GM12878 (cell line): ENCODE measurements around the gene C20orf202. TPM values are rescaled to one million over a fixed set of nuclear protein-coding genes. Genes with fewer than 3 reads are reported as not detected.

Experiments
- ATAC-seq: fragments of 200-7000 bp; cut with Tn5 transposase; 3 replicates; pipeline ENCODE4 v1.9.1; 2020; ENCODE audit warnings: mild to moderate bottlenecking, moderate library complexity
- BruUV-seq: library from RNA; stranded (reverse); fragments of 400-500 nt; replicated peaks from 2 replicates; lab custom pipeline; 2021; lab: Mats Ljungman, UMichigan
- CTCF ChIA-PET: fragments of 300-600 bp; sonication (Branson Sonifier 250); formaldehyde crosslinking; extraction: SDS; loops from one replicate; lab custom pipeline; 2021; ENCODE audit warnings: inconsistent platforms; lab: Yijun Ruan, JAX
- POLR2A ChIA-PET: fragments of 350-600 bp; formaldehyde crosslinking; extraction: SDS; loops from one replicate; lab custom pipeline; 2021; ENCODE audit warnings: inconsistent platforms; lab: Charles Lee
- RAD21 ChIA-PET: fragments of 300-600 bp; sonication (Branson Sonifier 250); formaldehyde crosslinking; loops from one replicate; lab custom pipeline; 2023; ENCODE audit warnings: antibody characterized with exemption; ENCODE audit not compliant: unreplicated experiment; lab: Charles Lee
- SMC1A ChIA-PET: fragments of 300-600 bp; sonication (Branson Sonifier 250); formaldehyde crosslinking; loops from one replicate; lab custom pipeline; 2023; ENCODE audit not compliant: unreplicated experiment, uncharacterized antibody; lab: Charles Lee
- DNase-seq: peaks from one replicate; pipeline ENCODE4 v3.0.0-alpha.2; 2011; ENCODE audit warnings: low read depth, low spot score
- FAIRE-seq: peaks from 3 replicates; lab custom pipeline; 2011; peaks lifted over from hg19 to GRCh38; lab: Jason Lieb, UNC
- H2AFZ ChIP-seq: 2 replicates; pipeline ENCODE4 v1.6.0; 2011; ENCODE audit warnings: low read depth, low read length, control low read depth; ENCODE audit not compliant: control insufficient read depth
- H3K27ac ChIP-seq: 2 replicates; pipeline ENCODE4 v1.5.1; 2011; ENCODE audit warnings: control low read depth; ENCODE audit not compliant: control insufficient read depth, insufficient read depth
- H3K27me3 ChIP-seq, 2 experiments: replicated peaks in 1 of 2; 2 replicates each; pipeline versions ENCODE4 v1.6.0 to v1.6.1; 2011; ENCODE audit warnings: low read length in 1 of 2; ENCODE audit not compliant: control insufficient read depth in 2 of 2, insufficient read depth in 2 of 2
- H3K36me3 ChIP-seq, 2 experiments: 2 replicates each; pipeline ENCODE4 v1.5.1; 2011; ENCODE audit warnings: low read length in 1 of 2; ENCODE audit not compliant: control insufficient read depth in 2 of 2, insufficient read depth in 2 of 2
- H3K4me1 ChIP-seq: 2 replicates; pipeline ENCODE4 v1.6.1; 2011; ENCODE audit warnings: mild to moderate bottlenecking, low read length, moderate library complexity, mixed read lengths; ENCODE audit not compliant: control insufficient read depth, insufficient read depth
- H3K4me2 ChIP-seq: 2 replicates; pipeline ENCODE4 v1.6.0; 2011; ENCODE audit warnings: control low read depth; ENCODE audit not compliant: control insufficient read depth, insufficient read depth
- H3K4me3 ChIP-seq: fragments of 200-600 bp; sonication (generic); 2 replicates; pipeline ENCODE4 v1.5.1; 2016
- H3K79me2 ChIP-seq: 2 replicates; pipeline ENCODE4 v1.6.0; 2011; ENCODE audit warnings: low read length; ENCODE audit not compliant: control insufficient read depth, insufficient read depth
- H3K9ac ChIP-seq: 2 replicates; pipeline ENCODE4 v1.8.0; 2011; ENCODE audit warnings: low read length, control low read depth, mixed read lengths; ENCODE audit not compliant: control insufficient read depth, insufficient read depth
- H3K9me3 ChIP-seq: replicated peaks from 3 replicates; pipeline ENCODE4 v1.5.1; 2011; ENCODE audit warnings: mild to moderate bottlenecking, low read length; ENCODE audit not compliant: control insufficient read depth, insufficient read depth
- H4K20me1 ChIP-seq: 2 replicates; pipeline ENCODE4 v1.6.0; 2011; ENCODE audit not compliant: control insufficient read depth, insufficient read depth
- BACH1 ChIP-seq: fragments of 450-650 bp; IDR thresholded peaks from 2 replicates; pipeline ENCODE4 v1.6.1; 2017; ENCODE audit warnings: mild to moderate bottlenecking, borderline replicate concordance
- DPF2 ChIP-seq: fragments of 450-650 bp; IDR thresholded peaks from 2 replicates; pipeline ENCODE4 v1.6.1; 2017; ENCODE audit warnings: mild to moderate bottlenecking
- E4F1 ChIP-seq: fragments of 450-650 bp; IDR thresholded peaks from 2 replicates; pipeline ENCODE4 v1.6.1; 2018; ENCODE audit warnings: borderline replicate concordance, mild to moderate bottlenecking; ENCODE audit not compliant: partially characterized antibody
- NKRF ChIP-seq: fragments of 450-650 bp; conservative IDR thresholded peaks from 2 replicates; pipeline ENCODE4 v1.6.1; 2017; ENCODE audit warnings: mild to moderate bottlenecking, moderate library complexity
- SMAD5 ChIP-seq: IDR thresholded peaks from 2 replicates; pipeline ENCODE4 v1.6.1; 2016; ENCODE audit warnings: antibody characterized with exemption, low read depth
- SP1 ChIP-seq: IDR thresholded peaks from one replicate; pipeline ENCODE4 v1.6.1; 2011; ENCODE audit warnings: low read depth, low read length
- SRF ChIP-seq, 2 experiments: IDR thresholded peaks; 2 replicates each; pipeline ENCODE4 v1.6.1; 2011; ENCODE audit warnings: low read depth in 2 of 2, low read length in 2 of 2, mild to moderate bottlenecking in 1 of 2, moderate library complexity in 1 of 2
- SUPT20H ChIP-seq: IDR thresholded peaks from 2 replicates; pipeline ENCODE4 v1.6.1; 2011; ENCODE audit warnings: low read depth, mild to moderate bottlenecking, low read length, moderate library complexity, borderline replicate concordance; ENCODE audit not compliant: control insufficient read depth
- ZBED1 ChIP-seq: IDR thresholded peaks from 2 replicates; pipeline ENCODE4 v1.6.1; 2016; ENCODE audit warnings: borderline replicate concordance
- ZNF592 ChIP-seq: fragments of 450-650 bp; IDR thresholded peaks from 2 replicates; pipeline ENCODE4 v1.6.1; 2017; ENCODE audit warnings: mild to moderate bottlenecking, moderate library complexity
- WGBS: methylation state at CpG from one replicate; pipeline ENCODE4 v1.1.6; 2016; ENCODE audit warnings: low lambda C conversion rate; ENCODE audit not compliant: insufficient replicate concordance, insufficient coverage; ENCODE audit errors: missing lambda C conversion rate; 5-methylcytosine and 5-hydroxymethylcytosine counted together
- in situ Hi-C: fragments of 300-500 bp; cut with MboI; formaldehyde crosslinking; loops from 9 replicates; pipeline ENCODE4 v1.14.3; 2018; ENCODE audit warnings: mixed read lengths
- intact Hi-C: fragments of 100-400 bp; cut with micrococcal nuclease; formaldehyde crosslinking; loops from one replicate; pipeline ENCODE4 v1.14.2; 2022; ENCODE audit not compliant: unreplicated experiment
- polyA plus RNA-seq, 11 experiments: library from polyadenylated mRNA; depleted of rRNA in 4 of 11; unstranded in 6 of 11; stranded (reverse) in 5 of 11; fragments of >200 nt; fragmentation: Nextera tagmentation in 4 of 11; fragmentation: Illumina TruSeq in 1 of 11; extraction: Ambion mirVana in 4 of 11; extraction: Trizol in 1 of 11; gene quantifications; 1 replicate in 1 of 11; 2 replicates in 10 of 11; pipeline versions ENCODE4 v1.2.1 to v1.2.3, GENCODE V29; 2011 to 2016; ENCODE audit warnings: inconsistent platforms in 2 of 11, missing spikeins in 2 of 11, low read depth in 1 of 11
- total RNA-seq, 4 experiments: library from RNA; depleted of rRNA in 3 of 4; stranded (reverse); fragments of >200 nt in 3 of 4; fragmentation: Illumina TruSeq in 1 of 4; extraction: Trizol in 1 of 4; gene quantifications; 2 replicates each; pipeline versions ENCODE4 v1.2.1 to v1.2.3, GENCODE V29; 2013 to 2021

Gene C20orf202
- total and polyA plus RNA-seq, 10 of the 15 experiments (the other 5 are each of a cell fraction or from before 2014, with no cell fraction given): 0.04 TPM; not detected in 8

GRCh38 chr20:1204113-1204512 lies 859 bp downstream of the C20orf202 start:
- intact Hi-C loops (no loop called here), in situ Hi-C loops (no loop called here)
- ChIA-PET CTCF (no interaction called here), SMC1A (no interaction called here), RAD21 (no interaction called here), POLR2A (no interaction called here)
- Histone ChIP-seq H3K36me3 (no peaks in the 10 kb centered on the region), H4K20me1 (no peaks in the 10 kb centered on the region), H3K9ac (no peak overlapping the region), H3K4me2 (no peak overlapping the region), H3K27ac (no peak overlapping the region), H3K79me2 (no peaks in the 10 kb centered on the region), H3K9me3 (no peaks in the 10 kb centered on the region)
- WGBS: 8% methylated on average over 5 of the region's 5 CpGs
- ATAC-seq (no peak), FAIRE-seq (no peak)
- TF ChIP-seq E4F1: no peak
- no peak for TF ChIP-seq ZBED1
- no peak for TF ChIP-seq ZNF592
- no peak for TF ChIP-seq BACH1
- no peak for TF ChIP-seq NKRF
- TF ChIP-seq SMAD5: no peak
- no peak for TF ChIP-seq DPF2
- no peak for TF ChIP-seq SP1
- no peak for TF ChIP-seq SUPT20H
- no peak for TF ChIP-seq SRF (IDR thresholded peaks at IDR 0.05; ENCODE audit: low read depth in 2 of 2, low read length in 2 of 2)
- TF ChIP-seq, all 136 proteins: peak for 0
- BruUV-seq: no TSS peak
- Histone ChIP-seq H2AFZ (no peak overlapping the region), H3K4me3 (no peak overlapping the region), H3K4me1 (no peaks in the 10 kb centered on the region), H3K27me3 (no peaks in the 10 kb centered on the region; a peak in 1 of 4 replicates)
- DNase-seq: no peak
